SK-N-SH (cell line): ENCODE measurements around the gene ZNF106. TPM values are rescaled to one million over a fixed set of nuclear protein-coding genes. Genes with fewer than 3 reads are reported as not detected.

Experiments
- CTCF ChIA-PET: fragments of 300-600, 350-600 bp; formaldehyde crosslinking; extraction: SDS; loops from one replicate; lab custom pipeline; 2021; lab: Yijun Ruan, JAX
- POLR2A ChIA-PET: fragments of 350-600 bp; sonication (Branson Sonifier 250); formaldehyde crosslinking; extraction: SDS; loops from one replicate; lab custom pipeline; 2020; ENCODE audit warnings: antibody characterized with exemption, inconsistent platforms; lab: Yijun Ruan, JAX
- DNase-seq: peaks from one replicate; pipeline ENCODE4 v3.0.0; 2012
- H2AFZ ChIP-seq: fragments of 200-600 bp; sonication (generic); 2 replicates; pipeline ENCODE4 v1.8.1; 2016; ENCODE audit warnings: antibody characterized with exemption, mild to moderate bottlenecking, low read depth
- H3F3A ChIP-seq: fragments of 200-600 bp; sonication (generic); replicated peaks from 2 replicates; pipeline ENCODE3; 2016; ENCODE audit warnings: antibody characterized with exemption, mild to moderate bottlenecking; ENCODE audit not compliant: insufficient read depth
- H3K27ac ChIP-seq, 2 experiments: fragments of 200-500 bp in 1 of 2; fragments of 200-600 bp in 1 of 2; sonication (Bioruptor generic) in 1 of 2; sonication (generic), shearing (Covaris generic) in 1 of 2; 2 replicates each; pipeline versions ENCODE4 v1.5.1 to v1.6.1; 2014 to 2016; ENCODE audit warnings: low read depth in 2 of 2, inconsistent platforms in 1 of 2, low read length in 1 of 2, mild to moderate bottlenecking in 1 of 2, mixed read lengths in 1 of 2
- H3K27me3 ChIP-seq: fragments of 200-600 bp; sonication (generic), shearing (Covaris generic); 2 replicates; pipeline ENCODE4 v1.6.1; 2016; ENCODE audit warnings: mixed run types; ENCODE audit not compliant: insufficient read depth
- H3K36me3 ChIP-seq, 2 experiments: fragments of 200-500 bp in 1 of 2; fragments of 200-600 bp in 1 of 2; sonication (Bioruptor generic) in 1 of 2; sonication (generic) in 1 of 2; replicated peaks in 1 of 2; 2 replicates each; pipeline versions ENCODE3 to v1.5.1; 2014 to 2016; ENCODE audit warnings: low read length in 1 of 2, mild to moderate bottlenecking in 1 of 2; ENCODE audit not compliant: insufficient read depth in 2 of 2, control insufficient read depth in 1 of 2
- H3K4me1 ChIP-seq, 2 experiments: fragments of 200-500 bp in 1 of 2; fragments of 200-600 bp in 1 of 2; sonication (Bioruptor generic) in 1 of 2; sonication (generic), shearing (Covaris generic) in 1 of 2; 2 replicates each; pipeline versions ENCODE4 v1.5.1 to v1.6.1; 2014 to 2016; ENCODE audit warnings: low read depth in 1 of 2, low read length in 1 of 2, mixed run types in 1 of 2; ENCODE audit not compliant: insufficient read depth in 2 of 2, control insufficient read depth in 1 of 2
- H3K4me2 ChIP-seq: fragments of 200-600 bp; sonication (generic), shearing (Covaris generic); 2 replicates; pipeline ENCODE4 v1.6.1; 2017; ENCODE audit warnings: mixed run types
- H3K4me3 ChIP-seq, 2 experiments: fragments of 200-500 bp in 1 of 2; fragments of 200-600 bp in 1 of 2; sonication (Bioruptor generic) in 1 of 2; sonication (generic), shearing (Covaris generic) in 1 of 2; 2 replicates each; pipeline versions ENCODE4 v1.5.1 to v1.8.1; 2014 to 2016; ENCODE audit warnings: low read depth in 2 of 2, inconsistent platforms in 1 of 2, low read length in 1 of 2, mild to moderate bottlenecking in 1 of 2, mixed read lengths in 1 of 2, moderate library complexity in 1 of 2
- H3K79me2 ChIP-seq: fragments of 200-600 bp; sonication (generic); 2 replicates; pipeline ENCODE4 v1.8.1; 2017; ENCODE audit warnings: mild to moderate bottlenecking; ENCODE audit not compliant: insufficient read depth
- H3K9ac ChIP-seq: fragments of 200-600 bp; sonication (generic); 2 replicates; pipeline ENCODE4 v1.6.1; 2017; ENCODE audit warnings: mixed run types
- H3K9me2 ChIP-seq: fragments of 200-600 bp; sonication (generic); 2 replicates; pipeline ENCODE4 v1.6.1; 2017; ENCODE audit warnings: mixed run types
- H3K9me3 ChIP-seq: fragments of 200-600 bp; sonication (generic); 2 replicates; pipeline ENCODE4 v1.6.1; 2017; ENCODE audit warnings: mixed run types, mild to moderate bottlenecking, moderate library complexity
- H4K20me1 ChIP-seq: fragments of 200-600 bp; sonication (generic); 2 replicates; pipeline ENCODE4 v1.6.1; 2017; ENCODE audit warnings: mild to moderate bottlenecking, mixed run types; ENCODE audit not compliant: insufficient read depth
- CHD2 ChIP-seq: fragments of 150-350 bp; IDR thresholded peaks from 2 replicates; pipeline ENCODE4 v1.6.1; 2018; ENCODE audit warnings: low read length; ENCODE audit not compliant: partially characterized antibody
- ELF1 ChIP-seq: IDR thresholded peaks from 2 replicates; pipeline ENCODE4 v1.4.0; 2012
- FOXJ3 ChIP-seq: sonication (generic); formaldehyde crosslinking; IDR thresholded peaks from 2 replicates; pipeline ENCODE4 v1.5.1; 2020; ENCODE audit warnings: mild to moderate bottlenecking, missing genetic modification reagents
- GABPA ChIP-seq: IDR thresholded peaks from 2 replicates; pipeline ENCODE4 v1.4.0; 2012; ENCODE audit warnings: low read depth, mild to moderate bottlenecking
- GATA2 ChIP-seq: sonication (generic); formaldehyde crosslinking; IDR thresholded peaks from 2 replicates; pipeline ENCODE4 v1.5.0; 2020; ENCODE audit warnings: mild to moderate bottlenecking, missing genetic modification reagents
- MXI1 ChIP-seq: IDR thresholded peaks from 2 replicates; pipeline ENCODE4 v1.6.1; 2012; ENCODE audit warnings: mild to moderate bottlenecking, low read depth, low read length, improper control_type of control experiment
- NFIC ChIP-seq: IDR thresholded peaks from 2 replicates; pipeline ENCODE4 v1.4.0; 2012; ENCODE audit warnings: borderline replicate concordance
- POLR2AphosphoS5 ChIP-seq: IDR thresholded peaks from 2 replicates; pipeline ENCODE4 v1.6.1; 2012; ENCODE audit warnings: low read depth, low read length
- RCOR1 ChIP-seq: fragments of 150-350 bp; IDR thresholded peaks from 2 replicates; pipeline ENCODE4 v1.6.1; 2017; ENCODE audit warnings: antibody characterized with exemption, low read length
- RFX5 ChIP-seq: IDR thresholded peaks from 2 replicates; pipeline ENCODE4 v1.6.1; 2012; ENCODE audit warnings: mild to moderate bottlenecking, improper control_type of control experiment, low read length
- SIN3A ChIP-seq: IDR thresholded peaks from 2 replicates; pipeline ENCODE4 v1.6.1; 2012; ENCODE audit warnings: low read depth, mild to moderate bottlenecking, low read length, moderate library complexity, borderline replicate concordance
- TAF1 ChIP-seq: IDR thresholded peaks from 2 replicates; pipeline ENCODE4 v1.6.1; 2012; ENCODE audit warnings: low read depth, mild to moderate bottlenecking, low read length, moderate library complexity, borderline replicate concordance
- TCF12 ChIP-seq: IDR thresholded peaks from 2 replicates; pipeline ENCODE4 v1.4.0; 2012
- WGBS: methylation state at CpG from one replicate; pipeline ENCODE4 v1.1.6; 2017; ENCODE audit warnings: low lambda C conversion rate; 5-methylcytosine and 5-hydroxymethylcytosine counted together
- polyA plus RNA-seq, 3 experiments: library from polyadenylated mRNA; depleted of rRNA; stranded (reverse); fragments of >200 nt; gene quantifications; 2 replicates each; pipeline ENCODE4 v1.2.3, GENCODE V29; 2012
- TF ChIP-seq, protein P1 (sequence below): IDR thresholded peaks from 2 replicates; pipeline ENCODE4 v1.4.0; 2012; ENCODE audit warnings: low read depth
- TF ChIP-seq, protein P2 (sequence below): IDR thresholded peaks from 2 replicates; pipeline ENCODE4 v1.6.1; 2012; ENCODE audit warnings: mild to moderate bottlenecking, low read depth, low read length, moderate library complexity
- TF ChIP-seq, protein P3 (sequence below): IDR thresholded peaks from 2 replicates; pipeline ENCODE4; 2012
- TF ChIP-seq, protein P4 (sequence below): fragments of 150-350 bp; IDR thresholded peaks from 2 replicates; pipeline ENCODE4 v1.6.1; 2016; ENCODE audit warnings: mild to moderate bottlenecking, low read depth, low read length

The ZNF106 gene
- polyA plus RNA-seq, 1 of the 3 experiments (the other 2 are of a cell fraction) = 8.9 TPM

DNA sequence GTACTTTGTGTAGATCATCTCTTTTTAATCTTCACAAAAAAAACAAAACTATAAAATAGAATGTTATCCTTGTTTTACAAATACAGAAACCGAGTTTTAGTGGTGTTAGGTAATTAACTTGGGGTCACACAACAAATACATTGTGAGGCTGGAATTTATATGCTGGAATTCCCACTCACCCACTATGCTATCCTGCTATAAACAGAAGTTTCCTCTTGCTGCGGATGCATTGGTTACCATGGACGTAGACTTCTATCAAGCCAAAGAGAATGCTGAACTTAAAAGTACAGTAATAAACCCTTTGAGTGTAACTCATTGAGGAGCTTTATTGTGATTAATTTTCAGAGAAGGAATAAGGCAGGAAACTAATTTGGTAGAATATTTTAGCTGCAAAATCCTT is 13.7 kb upstream of the ZNF106 start:
- peaks cover 8% of the 10 kb centered on the region; the same call in 1 of the 2 replicates for H4K20me1 ChIP-seq
- H3K27ac ChIP-seq = no peak overlapping the region
- H3K9ac ChIP-seq = no peak overlapping the region
- H3K4me1 ChIP-seq = peaks cover 5 to 14% of the 10 kb centered on the region in 2 experiments; a peak in 3 of 4 replicates
- H3K4me3 ChIP-seq = no peak overlapping the region
- H3K79me2 ChIP-seq = peaks cover 100% of the 10 kb centered on the region
- 90% methylated on average over 3 of the region's 3 CpGs for WGBS
- H3K9me2 ChIP-seq = no peaks in the 10 kb centered on the region
- H3F3A ChIP-seq = peaks cover 14% of the 10 kb centered on the region
- ChIA-PET POLR2A (no interaction called here), CTCF (no interaction called here)
- TF ChIP-seq GABPA (no peak), MXI1 (no peak), FOXJ3 (CRISPR knock-in tag) (no peak), RCOR1 (no peak), POLR2AphosphoS5 (no peak), ELF1 (no peak), SIN3A (no peak), CHD2 (no peak), TCF12 (no peak), GATA2 (CRISPR knock-in tag) (no peak), RFX5 (no peak), TAF1 (no peak), NFIC (no peak)
- TF ChIP-seq, protein P1, sequence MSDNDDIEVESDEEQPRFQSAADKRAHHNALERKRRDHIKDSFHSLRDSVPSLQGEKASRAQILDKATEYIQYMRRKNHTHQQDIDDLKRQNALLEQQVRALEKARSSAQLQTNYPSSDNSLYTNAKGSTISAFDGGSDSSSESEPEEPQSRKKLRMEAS = no peak
- TF ChIP-seq, protein P2, sequence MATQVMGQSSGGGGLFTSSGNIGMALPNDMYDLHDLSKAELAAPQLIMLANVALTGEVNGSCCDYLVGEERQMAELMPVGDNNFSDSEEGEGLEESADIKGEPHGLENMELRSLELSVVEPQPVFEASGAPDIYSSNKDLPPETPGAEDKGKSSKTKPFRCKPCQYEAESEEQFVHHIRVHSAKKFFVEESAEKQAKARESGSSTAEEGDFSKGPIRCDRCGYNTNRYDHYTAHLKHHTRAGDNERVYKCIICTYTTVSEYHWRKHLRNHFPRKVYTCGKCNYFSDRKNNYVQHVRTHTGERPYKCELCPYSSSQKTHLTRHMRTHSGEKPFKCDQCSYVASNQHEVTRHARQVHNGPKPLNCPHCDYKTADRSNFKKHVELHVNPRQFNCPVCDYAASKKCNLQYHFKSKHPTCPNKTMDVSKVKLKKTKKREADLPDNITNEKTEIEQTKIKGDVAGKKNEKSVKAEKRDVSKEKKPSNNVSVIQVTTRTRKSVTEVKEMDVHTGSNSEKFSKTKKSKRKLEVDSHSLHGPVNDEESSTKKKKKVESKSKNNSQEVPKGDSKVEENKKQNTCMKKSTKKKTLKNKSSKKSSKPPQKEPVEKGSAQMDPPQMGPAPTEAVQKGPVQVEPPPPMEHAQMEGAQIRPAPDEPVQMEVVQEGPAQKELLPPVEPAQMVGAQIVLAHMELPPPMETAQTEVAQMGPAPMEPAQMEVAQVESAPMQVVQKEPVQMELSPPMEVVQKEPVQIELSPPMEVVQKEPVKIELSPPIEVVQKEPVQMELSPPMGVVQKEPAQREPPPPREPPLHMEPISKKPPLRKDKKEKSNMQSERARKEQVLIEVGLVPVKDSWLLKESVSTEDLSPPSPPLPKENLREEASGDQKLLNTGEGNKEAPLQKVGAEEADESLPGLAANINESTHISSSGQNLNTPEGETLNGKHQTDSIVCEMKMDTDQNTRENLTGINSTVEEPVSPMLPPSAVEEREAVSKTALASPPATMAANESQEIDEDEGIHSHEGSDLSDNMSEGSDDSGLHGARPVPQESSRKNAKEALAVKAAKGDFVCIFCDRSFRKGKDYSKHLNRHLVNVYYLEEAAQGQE = no peak
- TF ChIP-seq, protein P3, sequence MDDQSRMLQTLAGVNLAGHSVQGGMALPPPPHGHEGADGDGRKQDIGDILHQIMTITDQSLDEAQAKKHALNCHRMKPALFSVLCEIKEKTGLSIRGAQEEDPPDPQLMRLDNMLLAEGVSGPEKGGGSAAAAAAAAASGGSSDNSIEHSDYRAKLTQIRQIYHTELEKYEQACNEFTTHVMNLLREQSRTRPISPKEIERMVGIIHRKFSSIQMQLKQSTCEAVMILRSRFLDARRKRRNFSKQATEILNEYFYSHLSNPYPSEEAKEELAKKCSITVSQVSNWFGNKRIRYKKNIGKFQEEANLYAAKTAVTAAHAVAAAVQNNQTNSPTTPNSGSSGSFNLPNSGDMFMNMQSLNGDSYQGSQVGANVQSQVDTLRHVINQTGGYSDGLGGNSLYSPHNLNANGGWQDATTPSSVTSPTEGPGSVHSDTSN = no peak
- TF ChIP-seq, protein P4, sequence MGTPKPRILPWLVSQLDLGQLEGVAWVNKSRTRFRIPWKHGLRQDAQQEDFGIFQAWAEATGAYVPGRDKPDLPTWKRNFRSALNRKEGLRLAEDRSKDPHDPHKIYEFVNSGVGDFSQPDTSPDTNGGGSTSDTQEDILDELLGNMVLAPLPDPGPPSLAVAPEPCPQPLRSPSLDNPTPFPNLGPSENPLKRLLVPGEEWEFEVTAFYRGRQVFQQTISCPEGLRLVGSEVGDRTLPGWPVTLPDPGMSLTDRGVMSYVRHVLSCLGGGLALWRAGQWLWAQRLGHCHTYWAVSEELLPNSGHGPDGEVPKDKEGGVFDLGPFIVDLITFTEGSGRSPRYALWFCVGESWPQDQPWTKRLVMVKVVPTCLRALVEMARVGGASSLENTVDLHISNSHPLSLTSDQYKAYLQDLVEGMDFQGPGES = no peak
- no peak overlapping the region for H3K4me2 ChIP-seq
- H2AFZ ChIP-seq = no peak overlapping the region
- DNase-seq = no peak
- no peaks in the 10 kb centered on the region for H3K9me3 ChIP-seq
- H3K27me3 ChIP-seq = no peaks in the 10 kb centered on the region
- H3K36me3 ChIP-seq = peaks cover 0 to 26% of the 10 kb centered on the region in 2 experiments
